Stimulated activated CD8-positive, alpha-beta memory T cell treated with anti-CD3 and anti-CD28 coated beads, Interleukin-4, amount 100 ng/mL, for 24 hours (primary cell): ENCODE measurements around the gene APH1B.
"Not testable (repeated sequence)": the region's sequence is repeated elsewhere in the genome, so short reads cannot be mapped to it uniquely, and the experiment has no call there.

Source experiments
- DNase-seq: peaks from one replicate; pipeline ENCODE4 v3.0.0-alpha.2; 2020; ENCODE audit warnings: low read depth

Gene APH1B

GRCh38 chr15:63296195-63296594 lies 18.8 kb downstream of the APH1B start:
- no peak for DNase-seq

GRCh38 chr15:63299943-63300575 lies 22.7 kb downstream of the APH1B start:
- no peak for DNase-seq

DNA sequence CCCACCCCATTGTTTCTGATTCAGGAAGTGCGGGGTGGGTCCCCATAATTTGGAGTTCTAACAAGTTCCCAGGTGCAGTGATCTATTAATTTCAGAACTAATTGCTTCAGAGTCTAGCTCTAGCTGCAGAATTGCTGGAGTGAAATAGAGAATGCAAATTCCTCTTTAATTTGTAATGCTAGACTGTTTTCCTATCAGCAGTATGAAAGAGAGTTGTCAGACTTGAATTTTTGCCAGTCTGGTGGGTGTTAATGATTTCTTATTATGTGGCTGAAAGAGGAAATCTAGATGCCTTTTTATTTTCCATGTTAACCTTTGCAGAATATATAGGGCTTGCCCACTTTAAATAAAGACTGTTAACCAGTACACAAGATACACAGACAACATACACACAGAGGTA lies 23.7 kb downstream of the APH1B start:
- DNase-seq = no peak

- no peak for DNase-seq
Measured at GRCh38 chr15:63305260-63305659, 27.9 kb downstream of the APH1B start.

DNA sequence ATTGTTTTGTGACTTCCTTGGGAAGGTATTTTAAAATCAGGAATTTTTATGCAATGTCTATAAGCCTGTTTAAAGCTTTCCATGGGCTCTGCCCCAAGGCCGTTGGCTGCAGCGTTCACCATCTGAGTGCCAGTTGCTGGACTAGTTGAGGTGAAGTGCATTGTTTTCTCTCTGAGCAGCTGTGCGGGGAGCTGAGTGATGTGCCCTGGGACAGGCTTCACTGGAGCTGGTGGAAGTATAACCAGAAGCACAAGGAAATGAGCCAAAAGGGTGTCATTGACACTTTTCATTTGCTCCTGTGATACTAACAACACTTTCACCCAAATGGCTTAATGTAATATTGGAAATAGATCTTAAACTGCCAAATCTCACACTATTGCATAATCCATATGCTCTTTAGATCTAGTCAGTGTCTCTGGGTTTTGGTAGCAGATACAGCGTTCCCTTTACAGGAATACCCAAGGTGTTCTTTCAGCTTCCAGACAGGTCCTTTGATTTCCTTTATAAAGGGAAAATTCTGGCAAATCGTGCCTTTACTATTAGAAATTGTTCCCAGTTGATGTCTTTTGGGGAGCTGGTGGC lies 29.2 kb downstream of the APH1B start:
- DNase-seq = no peak

DNA sequence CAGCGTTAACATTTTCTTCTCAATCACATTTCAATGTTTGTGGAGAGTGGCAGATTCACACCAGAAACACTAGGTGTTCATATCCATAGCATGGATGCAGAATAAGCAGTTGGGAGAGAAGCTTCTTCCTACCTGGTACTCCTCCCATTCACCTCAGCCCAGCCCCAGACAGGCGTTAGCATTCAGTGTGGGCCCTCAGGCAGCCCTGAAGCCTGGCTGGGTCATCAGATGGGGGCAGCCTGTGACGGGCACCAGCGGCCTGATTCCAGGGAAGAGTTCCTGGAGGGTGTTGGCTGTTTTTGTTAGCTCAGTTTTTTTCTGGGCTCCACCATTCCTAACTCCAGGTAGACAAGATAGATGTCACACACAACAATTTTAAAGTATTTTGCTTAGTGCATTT lies 31.1 kb downstream of the APH1B start:
- no peak for DNase-seq

DNA sequence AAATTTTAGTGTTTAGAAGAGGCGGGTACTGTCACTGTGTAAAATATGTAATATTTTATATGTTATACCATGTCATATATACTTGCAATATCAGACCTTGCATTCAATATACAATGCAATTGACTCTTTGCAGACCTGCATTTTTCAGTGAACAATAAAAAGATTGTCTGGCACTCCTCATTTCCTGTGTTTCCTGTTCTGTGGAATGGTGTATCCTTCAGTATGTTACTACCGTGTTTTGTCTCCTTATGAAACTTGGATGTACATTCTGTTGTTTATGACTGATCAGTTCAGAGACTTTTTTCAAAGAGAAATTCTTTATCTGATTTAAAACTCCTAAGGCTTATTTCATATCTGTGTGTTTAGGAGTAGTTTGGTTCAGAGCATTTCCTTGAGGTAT lies 31.5 kb downstream of the APH1B start:
- DNase-seq = no peak

- no peak for DNase-seq
Measured at GRCh38 chr15:63310646-63311045, 33.2 kb downstream of the APH1B start.

DNA sequence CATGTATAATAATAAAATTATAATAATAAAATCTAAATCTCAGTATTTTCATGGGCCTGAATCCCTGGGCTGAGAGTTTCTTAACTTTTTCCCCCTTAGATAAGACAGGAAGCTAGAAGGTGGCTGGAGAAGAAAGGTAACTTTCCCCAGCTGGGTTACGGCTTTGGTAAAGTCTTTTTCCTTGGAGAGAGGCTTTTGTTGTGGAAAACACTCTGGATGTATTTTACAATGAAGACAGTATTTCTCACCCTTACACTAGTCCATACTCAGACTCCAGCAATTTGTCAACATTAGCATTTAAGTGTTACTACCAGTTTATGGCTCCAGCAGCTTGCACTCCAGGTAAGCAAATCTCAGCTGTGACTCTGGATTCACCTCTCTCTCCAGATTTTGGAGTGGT lies 34.9 kb downstream of the APH1B start:
- no peak for DNase-seq

GRCh38 chr15:63313825-63314224 lies 36.4 kb downstream of the APH1B start:
- DNase-seq = no peak

GRCh38 chr15:63314409-63314808 lies 37.0 kb downstream of the APH1B start:
- no peak for DNase-seq

- DNase-seq = no peak
Measured at GRCh38 chr15:63318344-63318743, 40.9 kb downstream of the APH1B start.

DNA sequence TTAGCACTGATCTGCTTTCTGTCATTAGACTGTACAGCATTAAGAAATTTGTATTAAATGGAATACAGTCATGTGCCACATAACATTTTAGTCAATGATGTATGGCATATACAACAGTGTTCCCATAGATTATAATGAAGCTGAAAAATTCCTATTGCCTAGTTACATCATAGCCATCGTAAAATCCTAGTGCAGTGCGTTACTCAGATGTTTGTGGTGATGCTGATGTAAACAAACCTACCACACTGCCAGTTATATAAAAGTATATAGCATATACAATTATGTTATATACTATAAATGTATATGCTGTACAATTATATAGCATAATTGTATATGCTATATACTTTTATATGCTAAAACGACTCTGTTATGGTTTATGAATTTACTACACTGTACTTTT lies 41.7 kb downstream of the APH1B start:
- DNase-seq = no peak

- DNase-seq = not testable (repeated sequence)
Measured at GRCh38 chr15:63320446-63320845, 43.0 kb downstream of the APH1B start.

DNA sequence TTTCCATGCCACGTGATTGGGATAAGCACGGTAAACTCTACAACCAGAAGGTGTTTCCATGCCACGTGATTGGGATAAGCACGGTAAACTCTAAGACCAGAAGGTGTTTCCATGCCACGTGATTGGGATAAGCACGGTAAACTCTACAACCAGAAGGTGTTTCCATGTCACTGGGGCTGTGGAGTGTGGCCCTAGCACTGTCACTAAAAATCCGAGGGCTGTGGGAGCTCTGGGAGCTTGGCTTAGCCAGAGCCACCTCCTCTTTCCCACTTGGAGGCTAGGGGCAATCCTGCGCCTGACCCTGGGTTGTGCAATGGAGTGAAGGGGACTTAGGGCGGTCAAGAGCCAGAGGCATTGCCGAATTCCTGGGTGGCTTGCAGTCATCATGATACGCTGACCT lies 43.6 kb downstream of the APH1B start:
- DNase-seq = not testable (repeated sequence)

DNA sequence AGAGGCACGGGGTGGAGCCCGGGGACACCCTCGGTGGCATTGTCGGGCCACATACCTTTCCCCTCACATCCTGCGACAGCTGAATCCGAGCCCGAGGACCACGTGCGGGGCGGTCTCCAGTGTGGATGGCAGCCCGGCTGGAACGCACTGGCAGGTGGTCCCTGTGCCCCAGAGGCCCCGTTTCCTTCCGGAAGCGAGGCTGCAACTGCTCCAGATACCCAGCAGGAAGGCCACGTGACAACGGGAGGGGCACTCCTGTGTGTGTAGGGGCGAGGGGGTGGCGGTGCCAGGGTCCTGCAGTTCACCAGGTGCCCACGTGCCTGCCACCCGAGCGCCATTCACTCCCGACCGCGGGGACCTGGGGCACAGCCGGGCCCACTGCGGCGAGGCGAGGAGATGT lies 44.1 kb downstream of the APH1B start:
- no peak for DNase-seq

DNA sequence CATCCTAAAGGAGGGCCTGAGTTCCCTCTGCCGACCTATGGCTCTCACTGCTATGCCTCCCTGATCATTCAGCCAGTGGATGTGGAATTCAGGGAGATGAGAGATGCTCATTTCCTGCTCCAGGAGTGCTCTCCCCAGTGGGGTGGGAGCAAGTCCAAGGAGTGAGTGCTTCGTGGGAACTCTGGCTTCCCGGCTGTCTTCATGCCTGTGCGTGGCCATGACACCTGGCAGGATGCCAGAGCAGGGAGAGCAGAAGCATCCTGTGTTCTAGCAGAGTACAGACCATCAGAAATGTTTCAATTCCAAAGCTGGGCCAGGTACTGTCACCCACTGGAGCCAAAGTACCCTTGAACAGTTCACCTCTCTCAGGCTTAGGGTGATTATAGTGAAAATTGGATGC lies 45.1 kb downstream of the APH1B start:
- no peak for DNase-seq

DNA sequence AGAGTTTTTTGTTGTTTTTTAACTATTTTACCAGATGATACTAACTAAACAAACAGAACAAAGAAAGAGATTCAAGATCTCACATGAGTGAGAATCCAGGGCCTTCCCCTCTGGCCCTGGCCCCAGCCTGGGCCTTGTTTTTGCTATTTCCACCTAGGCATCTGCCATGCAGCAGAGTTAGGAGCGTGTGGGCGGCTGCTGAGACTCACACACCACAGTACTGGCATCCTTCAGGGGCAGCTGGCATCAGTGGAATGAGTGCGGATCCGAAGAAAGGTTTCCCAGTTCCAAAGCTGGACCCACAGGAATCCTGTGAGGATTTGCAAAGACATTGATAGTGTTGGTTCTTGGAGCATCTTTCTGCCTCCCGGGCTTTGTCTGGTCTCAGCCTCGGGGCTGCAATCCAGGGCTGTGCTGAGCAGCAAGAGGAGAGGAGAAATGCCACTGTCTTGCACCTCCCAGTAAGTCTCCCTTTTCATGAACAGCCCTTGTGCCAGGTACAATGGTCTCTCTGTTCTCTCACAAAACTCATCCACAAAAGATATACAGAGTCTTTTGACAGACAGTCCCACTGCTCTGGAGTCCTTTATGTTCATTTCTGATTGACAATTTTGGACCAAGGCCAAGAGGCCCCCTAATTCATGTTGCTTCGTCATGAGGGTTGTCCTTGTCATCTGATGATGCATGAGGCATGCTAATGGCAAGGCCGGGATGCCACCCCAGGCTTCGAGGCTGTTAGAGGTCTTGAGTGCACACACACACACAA lies 46.6 kb downstream of the APH1B start:
- DNase-seq = no peak

DNA sequence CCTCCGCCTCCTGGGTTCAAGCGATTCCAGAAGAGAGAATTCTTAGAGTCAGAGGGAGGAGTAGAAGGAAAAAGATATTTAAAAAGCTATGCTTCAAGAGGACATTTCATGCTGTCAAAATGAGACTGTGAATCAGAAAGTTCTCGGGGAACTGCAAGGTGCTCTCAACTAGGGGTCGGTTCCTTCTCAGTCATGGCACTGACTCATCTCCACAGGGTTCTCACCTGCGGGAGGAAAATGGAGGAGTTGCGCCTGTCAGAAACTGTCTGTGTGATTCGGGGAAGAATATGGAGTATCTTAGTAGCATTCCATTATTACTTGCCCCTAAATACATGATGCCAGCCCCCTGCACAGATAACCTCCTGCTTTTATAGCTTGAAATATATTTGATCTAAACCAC lies 47.4 kb downstream of the APH1B start:
- DNase-seq = no peak

GRCh38 chr15:63327648-63328421 lies 50.4 kb downstream of the APH1B start:
- DNase-seq = no peak

GRCh38 chr15:63329567-63330350 lies 52.4 kb downstream of the APH1B start:
- no peak for DNase-seq

GRCh38 chr15:63330926-63331325 lies 53.5 kb downstream of the APH1B start:
- no peak for DNase-seq
